ENCODE results near the gene PRH2.

PRH2 gene

DNA sequence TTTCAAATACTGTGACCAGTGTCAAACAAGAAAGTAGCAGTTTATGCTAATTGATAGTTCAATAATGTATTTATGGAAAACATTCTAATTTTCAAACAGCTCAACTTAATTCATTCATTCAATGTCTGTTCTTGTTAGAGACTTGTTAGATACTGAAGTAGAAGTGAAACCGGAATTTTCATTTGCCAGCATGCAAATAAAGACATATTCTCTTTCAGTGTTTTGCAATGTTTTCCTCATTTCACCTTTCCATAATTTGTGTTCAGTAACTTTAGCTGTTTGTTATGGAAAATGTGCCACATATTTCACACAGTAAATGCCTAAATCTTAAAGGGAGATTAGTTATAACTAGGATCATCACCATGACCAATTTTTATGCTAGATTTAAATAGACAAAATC lies 36.4 kb downstream of the PRH2 start:
- no peak for DNase-seq

DNA sequence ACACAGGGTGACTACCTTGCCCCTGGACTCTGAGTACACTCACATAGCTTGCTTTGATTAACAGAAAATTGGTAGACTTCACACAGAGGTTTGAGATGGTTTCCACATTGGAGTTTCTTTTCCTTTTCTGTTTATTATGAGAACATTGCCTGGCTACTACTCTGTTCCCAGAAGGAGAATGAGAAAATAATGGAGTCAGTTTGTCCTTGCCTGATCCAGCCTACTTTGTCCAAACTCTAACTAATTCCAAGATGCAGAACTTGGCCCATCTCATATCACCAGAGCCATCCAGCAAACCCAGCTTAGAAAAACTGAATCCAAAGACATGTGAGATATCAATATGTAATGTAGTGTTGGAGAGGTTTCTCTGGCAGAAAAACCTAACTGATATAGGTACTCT lies 37.3 kb downstream of the PRH2 start:
- no peak for DNase-seq

DNA sequence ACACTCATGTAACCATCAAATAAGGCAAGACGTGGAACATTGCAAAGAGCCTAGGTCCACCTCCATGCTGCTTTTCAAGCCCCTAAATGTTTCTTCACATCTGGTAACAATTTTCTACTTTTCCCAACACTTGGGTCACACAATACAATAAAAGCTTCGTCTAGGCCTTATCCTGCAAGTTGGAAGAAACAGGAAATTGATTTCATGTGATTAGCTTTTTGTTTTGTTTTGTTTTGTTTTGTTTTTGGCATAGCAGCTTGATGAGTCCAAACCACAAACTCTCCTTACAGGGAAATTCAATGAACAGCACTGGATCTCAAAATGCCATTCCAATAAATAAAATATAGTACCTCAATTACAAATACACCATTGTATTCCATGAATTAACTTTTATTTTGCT lies 38.4 kb downstream of the PRH2 start:
- no peak for DNase-seq

DNA sequence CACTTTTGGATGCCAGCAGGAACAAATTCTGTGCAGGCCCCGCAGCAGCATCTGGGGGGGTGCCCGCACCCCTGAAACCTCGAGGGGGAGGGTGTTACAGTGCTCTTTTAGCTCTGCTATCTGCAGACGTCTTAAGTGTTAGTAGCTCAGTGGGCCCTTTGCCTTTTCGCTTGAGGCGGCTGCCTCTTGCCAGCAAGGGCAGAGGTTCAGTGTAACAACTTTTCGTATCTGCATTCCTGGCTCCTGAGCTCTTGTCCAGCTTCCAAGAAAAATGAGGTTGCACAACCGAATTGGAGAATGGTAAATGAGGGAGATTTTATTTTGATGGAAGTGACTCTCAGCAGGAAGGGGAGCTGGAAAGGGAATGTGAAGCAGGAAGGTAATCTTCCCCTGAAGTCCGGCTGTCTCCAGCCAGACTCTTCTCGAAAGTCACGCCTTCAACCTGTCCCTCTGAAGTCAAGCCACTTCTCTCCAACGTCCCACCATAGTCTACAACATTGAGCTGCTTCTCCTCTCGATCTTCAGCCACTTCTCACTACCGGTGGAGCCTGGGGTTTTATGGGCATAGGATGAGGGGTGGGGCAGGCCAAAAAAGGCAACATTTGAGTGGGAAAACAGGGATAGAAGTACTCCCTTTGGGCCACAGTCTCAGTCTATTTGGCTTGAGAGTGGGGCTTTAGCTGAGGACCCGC lies 39.9 kb downstream of the PRH2 start:
- no peak for DNase-seq

DNA sequence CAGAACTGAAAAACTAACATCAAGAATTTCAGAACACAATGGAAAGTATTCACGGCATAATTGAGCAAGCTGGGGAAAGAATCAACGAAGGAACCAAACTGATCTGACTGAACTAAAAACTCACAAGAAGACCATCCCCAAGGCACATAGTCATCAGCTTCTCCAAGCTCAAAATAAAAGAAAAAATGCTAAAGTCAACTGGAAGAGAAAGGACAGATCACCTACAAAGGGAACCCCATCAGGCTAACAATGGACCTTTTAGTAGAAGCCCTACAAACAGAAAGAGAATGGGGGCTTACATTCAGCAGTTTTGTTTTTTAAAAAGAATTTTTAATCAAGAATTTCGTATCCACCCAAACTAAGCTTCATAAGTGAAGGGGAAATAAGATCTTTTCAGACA lies 45.9 kb downstream of the PRH2 start:
- no peak for DNase-seq

DNA sequence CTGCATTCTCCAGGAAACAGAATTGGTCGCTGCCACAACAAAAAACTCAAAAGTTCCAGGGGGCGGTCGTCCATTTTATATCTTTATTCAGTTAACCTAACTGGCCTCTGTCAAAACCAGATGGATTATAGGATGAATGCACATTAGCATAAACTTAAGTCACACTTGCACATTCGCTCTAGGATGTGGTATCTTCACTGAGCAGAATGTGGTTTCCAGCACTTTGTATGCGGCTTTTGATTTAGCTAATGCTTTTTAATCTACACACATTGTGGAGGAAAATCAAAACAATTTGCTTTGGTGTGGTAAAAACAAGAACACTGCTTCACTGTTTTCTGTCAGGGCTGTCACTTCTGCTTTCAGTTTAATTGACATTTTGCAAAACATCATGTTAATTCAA lies 53.2 kb downstream of the PRH2 start:
- no peak for DNase-seq

Measured in NCI-H1436 treated with DMSO at 0.1 percent for 48 hours (cell line).